NCI-H345 treated with DMSO at 0.1 percent for 48 hours (cell line): ENCODE data around the gene PDGFC.

Experiments
- DNase-seq: peaks from one replicate; lab custom pipeline; 2025; ENCODE audit not compliant: unreplicated experiment; lab: John Stamatoyannopoulos, UW

Gene PDGFC

DNA sequence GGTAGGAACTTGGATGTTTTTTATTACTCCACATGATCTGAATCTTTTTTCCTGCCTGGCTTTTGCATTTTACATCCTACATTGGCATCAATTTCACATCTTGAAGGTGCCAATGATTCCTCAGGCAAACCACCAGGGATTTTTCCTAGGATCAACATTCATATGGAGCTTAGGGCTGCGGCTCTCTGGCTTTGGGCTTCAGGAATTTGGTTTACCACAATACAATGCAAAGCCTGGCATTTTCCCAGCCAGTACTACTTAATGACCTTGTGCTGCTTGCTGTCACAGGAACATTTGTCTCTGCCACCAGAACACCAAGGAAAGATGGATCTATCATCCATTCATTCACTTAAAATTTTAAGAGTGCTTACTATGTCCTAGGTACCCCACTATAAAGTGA is 180.7 kb downstream of the PDGFC start:
- no peak for DNase-seq

DNA sequence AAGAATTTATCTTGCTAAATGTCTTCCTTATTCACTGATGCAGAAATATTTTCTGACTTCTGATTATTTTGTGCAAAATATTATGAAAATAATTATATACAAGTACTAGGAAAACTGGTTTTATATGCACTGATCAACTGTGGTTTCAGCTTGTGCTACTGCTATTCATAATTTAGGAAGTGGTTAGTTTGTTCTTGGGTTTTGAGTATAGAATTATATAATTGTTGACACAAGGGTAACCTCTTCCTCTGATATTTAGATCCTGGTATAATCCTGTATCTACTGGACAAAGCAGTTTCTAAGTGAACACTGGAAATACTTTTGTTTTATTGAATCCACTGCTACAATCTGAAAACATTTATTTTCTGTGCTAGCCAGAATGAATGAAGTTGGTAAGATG is 182.8 kb downstream of the PDGFC start:
- no peak for DNase-seq

GRCh38 chr4:156786713-156787112 is 184.9 kb downstream of the PDGFC start:
- DNase-seq = no peak

- DNase-seq = no peak
These were observed 186.6 kb downstream of the PDGFC start for GRCh38 chr4:156784970-156785369.

DNA sequence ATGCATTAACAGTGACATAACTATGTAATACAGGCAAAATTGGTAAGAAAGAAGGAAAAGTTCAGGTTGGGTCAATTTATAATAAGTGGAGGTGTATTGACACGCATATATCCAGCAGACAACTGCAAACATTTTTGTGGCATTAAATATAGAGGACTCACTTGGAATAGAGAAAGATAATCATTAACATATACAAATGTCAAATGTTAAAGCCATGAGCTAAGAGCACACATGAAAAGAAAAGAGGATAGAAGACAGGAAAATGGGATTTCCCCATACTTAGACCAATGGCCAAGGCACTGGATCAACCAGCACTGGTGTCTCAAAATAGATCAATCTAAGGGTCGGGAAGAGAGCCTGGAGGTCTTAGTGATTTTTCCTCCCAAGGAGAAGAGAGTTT is 187.6 kb downstream of the PDGFC start:
- DNase-seq = no peak

- no peak for DNase-seq
These were observed 189.1 kb downstream of the PDGFC start for GRCh38 chr4:156782491-156782890.

DNA sequence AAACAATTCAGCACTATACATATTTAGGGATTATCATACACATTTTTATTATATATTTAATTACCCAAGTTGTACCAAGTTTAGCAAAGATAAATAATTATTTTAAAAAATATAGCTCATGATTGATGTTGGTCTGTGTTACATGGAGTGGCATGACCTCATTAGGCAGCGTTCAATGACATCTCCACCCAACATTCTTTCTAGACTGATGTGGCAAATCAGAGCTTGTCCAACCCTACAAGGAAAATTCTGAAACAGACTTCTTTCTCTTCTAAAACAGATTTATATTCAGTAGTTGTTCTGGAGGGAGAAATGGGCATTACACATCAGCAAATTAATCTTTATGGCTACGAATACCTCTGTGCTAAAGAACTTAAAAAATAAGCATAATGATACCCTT is 189.7 kb downstream of the PDGFC start:
- no peak for DNase-seq

DNA sequence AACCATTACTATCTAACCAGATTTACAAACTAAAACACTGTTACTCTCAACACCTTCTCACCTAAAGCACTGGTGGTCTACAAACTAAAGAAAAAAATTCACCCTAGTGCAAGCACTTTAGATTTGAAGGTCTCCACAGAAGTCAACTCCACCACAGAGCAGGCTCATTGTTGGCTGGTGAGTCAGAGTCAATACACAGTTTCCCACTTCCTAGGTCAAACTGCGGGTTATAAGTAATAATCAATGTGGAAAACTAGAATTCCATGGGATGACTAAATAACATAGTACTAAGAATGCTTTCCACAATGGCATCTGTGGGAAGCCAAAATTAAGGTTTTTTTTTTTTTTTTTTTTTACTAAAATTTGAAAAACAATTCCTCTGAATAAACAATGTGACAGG is 191.8 kb downstream of the PDGFC start:
- DNase-seq = no peak

- no peak for DNase-seq
These were observed 192.6 kb downstream of the PDGFC start for GRCh38 chr4:156779042-156779441.

GRCh38 chr4:156778606-156779005 is 193.0 kb downstream of the PDGFC start:
- DNase-seq = no peak

DNA sequence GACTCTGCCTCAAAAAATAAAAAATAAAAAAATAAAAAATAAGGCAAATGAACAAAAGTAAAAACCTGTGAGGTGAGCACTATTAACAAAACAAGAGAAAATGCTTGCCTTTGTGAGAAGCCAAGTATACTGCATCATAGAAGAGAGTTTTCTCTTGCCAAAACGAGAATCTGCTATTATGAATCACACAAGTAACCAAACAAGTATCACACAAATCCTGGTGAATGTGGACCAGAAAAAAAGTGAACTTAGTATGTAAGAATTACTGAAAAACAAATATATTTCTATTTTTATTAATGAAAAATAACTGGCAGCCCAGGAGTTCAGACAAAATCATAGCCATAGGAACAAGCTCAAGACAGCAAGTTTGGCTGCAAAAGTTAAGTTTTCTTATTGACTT is 193.5 kb downstream of the PDGFC start:
- DNase-seq = no peak

DNA sequence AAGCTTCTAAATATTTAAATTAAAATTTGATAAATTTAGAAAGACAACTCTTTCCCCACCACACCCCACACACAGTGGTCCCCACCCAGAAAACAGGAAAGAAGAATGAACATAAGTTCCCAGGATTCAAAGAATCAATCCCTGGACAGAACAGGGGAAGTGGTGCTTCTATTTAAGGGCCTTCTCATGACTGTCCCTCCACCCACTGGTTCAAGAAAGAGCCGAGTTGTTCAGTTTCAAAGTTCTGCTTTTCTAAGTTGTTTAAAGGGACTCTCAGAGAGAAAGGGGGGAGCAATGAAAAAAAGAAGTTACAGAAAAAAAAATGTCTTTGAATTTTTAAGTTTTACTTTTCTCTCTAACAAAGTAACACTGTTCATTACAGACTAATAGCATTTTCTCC is 195.8 kb downstream of the PDGFC start:
- no peak for DNase-seq

- DNase-seq = no peak
These were observed 197.2 kb downstream of the PDGFC start for GRCh38 chr4:156774422-156774821.

- DNase-seq = no peak
These were observed 197.8 kb downstream of the PDGFC start for GRCh38 chr4:156773648-156774357.

DNA sequence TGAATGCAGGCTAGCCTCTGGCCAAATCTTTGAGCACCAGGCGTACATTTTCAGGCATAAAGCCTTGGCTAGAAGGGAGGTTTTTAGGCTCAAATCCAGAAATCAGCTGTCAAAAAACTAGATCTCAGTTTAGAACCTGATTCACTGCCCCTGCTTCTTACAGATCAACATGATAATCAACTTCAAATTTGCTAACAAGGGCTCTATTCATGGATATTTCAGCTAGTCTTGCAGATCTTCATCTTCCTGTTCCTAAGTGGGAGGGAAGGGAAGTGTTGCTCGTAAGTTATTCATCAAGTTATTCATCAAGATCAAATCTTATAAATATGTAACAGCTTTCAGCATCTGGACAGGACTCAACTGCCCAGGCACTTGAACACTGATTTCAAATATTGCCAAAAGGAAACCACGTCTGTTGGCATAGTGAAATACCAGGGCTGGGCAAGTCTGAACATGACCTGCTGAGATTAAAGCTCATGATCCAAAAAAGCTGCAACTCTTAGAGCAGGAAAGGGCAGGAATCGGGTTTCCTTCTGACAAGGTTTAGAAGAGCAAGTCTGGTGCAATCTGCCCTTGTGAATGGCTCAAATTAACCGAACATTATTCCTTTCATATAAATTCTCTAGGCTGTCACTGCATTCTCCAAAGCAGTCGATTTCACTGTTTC is 200.3 kb downstream of the PDGFC start:
- DNase-seq = peak; percentile 25

GRCh38 chr4:156770140-156770539 is 201.5 kb downstream of the PDGFC start:
- DNase-seq = no peak

DNA sequence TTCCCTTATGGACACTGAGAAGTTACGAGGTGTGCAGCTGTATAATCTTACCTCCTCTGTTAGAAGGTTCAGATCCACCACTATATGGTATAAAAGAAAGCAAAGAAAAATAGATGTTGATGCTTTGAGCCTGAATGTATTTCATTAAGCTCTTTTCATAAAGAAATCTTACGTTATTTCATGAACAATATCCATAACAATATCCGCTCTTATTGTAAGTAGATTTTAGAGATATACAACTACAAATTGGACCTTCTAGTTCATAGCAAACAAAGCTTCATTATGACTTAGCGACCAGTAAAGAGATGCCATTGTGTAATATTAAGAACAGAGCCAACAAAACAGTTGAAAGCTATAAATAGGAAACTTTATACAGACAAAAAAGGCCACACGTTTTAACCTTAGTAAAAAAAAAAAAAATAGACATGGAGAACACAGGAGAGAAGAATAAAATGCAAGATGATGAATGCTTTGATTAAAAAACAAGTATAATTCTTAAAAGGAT is 203.6 kb downstream of the PDGFC start:
- no peak for DNase-seq

DNA sequence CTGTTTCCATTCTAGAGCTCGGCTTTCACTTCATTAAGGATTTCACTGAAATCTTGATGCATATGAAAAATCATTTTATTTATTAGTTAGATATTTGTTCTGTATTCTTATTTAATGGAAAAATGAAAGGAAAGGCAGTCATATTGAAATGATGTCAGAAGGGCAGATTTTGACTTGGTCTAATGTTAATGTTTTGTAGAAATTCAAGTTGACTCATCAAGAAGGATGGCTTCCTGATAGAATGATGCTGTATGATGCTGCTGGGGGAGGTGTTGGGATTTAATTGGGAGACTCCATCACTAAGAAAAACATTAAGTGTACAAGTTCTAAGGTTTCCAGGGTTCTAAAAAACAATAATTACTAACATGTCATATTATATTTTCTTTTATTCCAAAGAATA is 204.8 kb downstream of the PDGFC start:
- no peak for DNase-seq

DNA sequence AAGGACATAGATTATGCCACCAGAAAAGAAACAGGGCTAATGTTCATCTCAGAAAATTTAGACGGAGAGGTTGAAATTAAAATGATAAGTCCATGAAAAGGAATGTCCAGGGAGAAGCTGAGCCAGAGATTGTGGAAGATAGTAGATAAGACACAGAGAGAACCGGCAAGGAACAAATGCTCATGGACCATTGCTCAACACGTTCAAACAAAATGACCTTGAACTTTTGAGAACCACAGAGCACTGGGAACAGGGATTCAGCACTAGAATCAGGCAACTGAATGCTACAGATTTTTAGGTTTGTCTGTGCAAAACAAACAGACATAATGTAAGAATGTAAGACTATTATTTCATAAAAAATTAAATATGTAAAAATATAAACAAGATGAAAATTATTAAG is 206.3 kb downstream of the PDGFC start:
- no peak for DNase-seq

- DNase-seq = no peak
These were observed 206.8 kb downstream of the PDGFC start for GRCh38 chr4:156764846-156765245.

- DNase-seq = no peak
These were observed 207.5 kb downstream of the PDGFC start for GRCh38 chr4:156764145-156764544.

DNA sequence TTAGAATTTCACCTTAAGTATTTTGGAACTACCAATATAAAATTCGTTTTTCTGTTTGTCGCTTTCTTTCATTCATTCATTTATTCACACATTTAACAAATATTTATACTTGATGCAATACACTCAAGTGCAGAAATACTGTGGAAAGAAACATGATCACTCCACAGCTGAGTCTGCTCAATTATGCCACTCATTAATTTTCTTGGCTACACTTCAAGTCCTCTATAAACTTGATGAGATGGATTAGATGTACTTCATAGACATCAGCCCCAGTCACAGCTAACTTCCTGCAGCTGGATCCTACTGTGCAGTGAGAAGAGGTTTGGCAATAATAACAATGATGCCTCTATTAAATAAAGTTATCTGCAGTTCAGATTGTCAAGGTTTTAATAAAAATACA is 208.1 kb downstream of the PDGFC start:
- no peak for DNase-seq

DNA sequence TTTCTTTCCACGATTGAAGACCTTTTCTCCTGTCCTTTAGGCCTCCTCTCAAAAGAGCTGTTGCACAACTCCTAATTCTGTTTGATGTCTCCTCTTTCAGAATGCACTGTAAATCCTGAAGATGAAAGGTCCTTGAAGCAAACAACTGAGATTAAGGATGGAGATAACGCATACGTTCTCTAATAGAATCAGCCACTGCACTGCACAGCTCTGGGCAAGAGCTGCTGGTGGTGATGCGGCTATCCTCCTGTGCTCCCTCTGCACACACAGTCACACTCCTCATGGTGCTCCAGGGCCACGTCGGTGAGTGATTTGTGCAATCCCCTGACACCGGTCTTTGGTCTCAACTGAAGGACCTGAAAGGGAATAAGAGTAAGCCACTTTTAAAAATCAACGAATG is 208.7 kb downstream of the PDGFC start:
- DNase-seq = no peak
